NCI-H748 (cell line): Measurements from ENCODE around the gene AP1B1.

Experiments
- DNase-seq: peaks from one replicate; lab custom pipeline; 2025; ENCODE audit not compliant: unreplicated experiment; lab: John Stamatoyannopoulos, UW

Gene AP1B1

DNA sequence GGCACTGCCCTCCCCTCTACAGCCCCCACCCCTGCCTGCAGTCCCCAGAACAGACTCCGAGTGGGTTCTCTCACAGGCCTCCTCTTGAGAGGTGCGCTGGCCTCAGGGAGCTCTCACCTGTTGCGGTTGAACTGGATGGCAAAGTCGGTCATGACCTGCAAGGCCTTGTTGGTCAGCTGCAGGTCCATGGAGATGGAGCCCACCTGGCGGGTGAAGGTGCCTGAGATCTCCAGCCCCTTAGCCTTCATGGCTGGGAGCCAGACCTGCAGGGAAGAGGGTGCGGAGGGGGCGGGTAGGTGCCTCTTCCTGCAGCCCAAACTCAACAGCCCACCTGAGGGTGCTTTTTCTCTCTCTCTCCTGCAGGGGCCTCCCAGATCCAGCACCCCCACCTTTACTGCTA lies 54.2 kb downstream of the AP1B1 start:
- no peak for DNase-seq

DNA sequence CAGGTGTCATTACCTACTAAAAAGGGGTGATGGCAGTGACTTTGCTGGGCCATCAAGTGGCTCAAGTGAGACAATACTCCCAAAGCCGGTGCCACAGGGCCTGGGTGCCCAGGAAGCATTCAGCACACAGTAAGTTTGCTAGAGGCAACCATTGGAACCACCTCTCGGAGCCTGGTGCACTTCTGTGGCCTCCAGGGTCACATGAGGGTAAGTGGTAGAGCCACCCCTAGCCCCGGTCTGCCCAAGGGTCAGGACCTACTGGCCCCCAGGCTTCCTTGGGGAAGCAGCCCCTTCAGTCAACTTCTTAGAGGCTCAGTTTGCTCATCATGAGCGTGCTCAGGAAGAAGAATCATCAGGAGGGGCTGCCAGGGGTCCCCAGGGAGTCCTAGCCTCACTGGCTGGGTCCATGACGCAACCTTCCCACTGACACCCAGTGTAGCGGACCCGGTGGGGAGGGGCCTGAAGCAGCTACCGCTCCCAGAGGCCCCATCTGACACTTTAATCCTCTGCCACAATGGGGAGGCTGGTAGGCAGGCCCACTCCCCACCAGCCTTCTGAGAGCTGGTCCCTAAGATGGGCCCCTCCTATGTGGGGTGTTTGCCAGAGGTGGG lies 55.4 kb downstream of the AP1B1 start:
- no peak for DNase-seq

DNA sequence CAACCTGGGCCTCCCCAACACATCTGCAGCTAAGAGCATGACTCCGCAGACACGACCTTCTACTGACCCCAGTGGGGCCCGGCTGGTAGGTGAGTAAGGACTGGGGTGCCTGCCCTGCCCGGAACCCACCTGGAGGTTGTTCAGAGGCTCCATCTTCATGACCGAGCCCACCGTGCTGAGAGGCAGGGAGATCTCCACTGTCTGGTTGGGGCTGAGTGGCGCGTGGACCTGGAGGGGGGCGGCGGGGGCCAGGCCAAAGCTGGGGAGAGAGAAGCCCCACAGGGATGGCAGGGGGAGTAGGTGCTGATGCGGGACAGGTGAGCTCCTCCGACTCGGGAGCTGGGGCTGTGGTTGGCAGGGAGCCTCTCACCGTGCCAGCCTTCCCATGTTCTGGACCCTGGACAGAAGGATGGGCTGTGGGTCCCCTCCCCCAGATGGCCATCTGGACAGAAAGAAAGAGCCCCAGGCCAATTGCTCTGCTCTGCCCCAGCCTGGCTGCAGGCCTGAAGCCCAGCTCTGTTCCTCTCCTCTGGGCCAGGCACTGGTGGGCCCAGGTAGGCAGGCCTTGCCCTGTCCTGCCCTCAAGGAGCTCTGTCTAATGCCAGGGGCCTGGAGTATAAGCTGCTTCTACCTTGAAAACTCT lies 56.6 kb downstream of the AP1B1 start:
- no peak for DNase-seq

DNA sequence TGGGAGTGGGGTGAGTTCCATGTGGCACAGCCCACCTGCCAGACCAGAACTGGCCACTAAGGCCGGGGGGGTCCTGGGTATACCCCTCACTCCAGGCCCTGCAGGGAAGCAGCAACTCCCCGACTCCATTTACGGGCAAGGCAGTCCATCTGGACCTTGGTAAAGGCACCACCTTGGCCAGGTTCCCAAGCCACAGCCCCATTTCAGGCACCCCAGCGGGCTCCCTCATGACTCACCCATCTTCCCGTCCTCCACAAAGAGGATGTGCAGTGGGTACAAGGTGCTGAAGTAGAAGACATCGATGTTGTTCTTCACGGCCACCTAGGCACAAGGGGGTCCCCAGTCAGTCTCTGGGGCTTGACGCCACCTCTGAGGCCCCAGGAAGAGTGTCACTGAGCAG lies 57.2 kb downstream of the AP1B1 start:
- no peak for DNase-seq

DNA sequence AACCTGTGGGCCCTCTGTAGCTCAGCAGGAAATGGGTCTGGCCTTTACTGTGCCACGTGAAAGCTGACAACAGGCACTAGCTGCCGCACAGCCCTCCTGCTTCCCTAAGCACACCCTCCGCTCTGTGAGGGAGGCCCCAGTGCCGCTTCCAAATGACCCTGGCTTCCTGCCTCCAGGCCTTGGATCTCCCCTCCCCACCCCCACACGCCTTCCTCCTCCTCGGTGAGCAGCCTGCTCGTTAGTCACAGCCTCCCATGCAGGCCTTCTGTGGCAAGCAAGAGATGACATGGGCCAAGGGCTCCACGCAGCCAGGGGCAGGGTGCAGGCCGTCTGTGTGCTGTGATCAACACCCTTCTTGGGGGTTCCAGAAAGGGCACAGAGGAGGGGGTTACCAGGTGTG lies 57.6 kb downstream of the AP1B1 start:
- no peak for DNase-seq

DNA sequence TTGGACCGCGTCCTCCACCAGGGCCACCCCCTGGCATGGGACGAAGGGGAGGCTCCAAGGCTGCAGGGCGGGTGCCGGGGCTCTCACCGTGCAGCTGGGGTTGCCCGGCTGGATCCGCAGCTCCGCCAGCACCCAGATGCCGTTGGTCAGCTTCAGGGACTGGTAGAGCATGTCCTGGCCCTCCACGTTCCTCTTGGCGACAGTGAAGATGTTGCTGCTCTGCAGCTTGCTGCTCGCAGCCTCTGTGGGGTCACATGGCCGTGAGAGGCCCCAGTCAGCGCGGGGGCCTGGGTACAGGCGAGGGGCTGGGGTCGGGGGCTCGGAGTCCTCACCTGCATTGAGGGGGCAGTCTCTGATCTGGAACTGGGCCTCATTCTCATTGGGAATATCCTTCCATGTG lies 58.1 kb downstream of the AP1B1 start:
- DNase-seq: no peak

DNA sequence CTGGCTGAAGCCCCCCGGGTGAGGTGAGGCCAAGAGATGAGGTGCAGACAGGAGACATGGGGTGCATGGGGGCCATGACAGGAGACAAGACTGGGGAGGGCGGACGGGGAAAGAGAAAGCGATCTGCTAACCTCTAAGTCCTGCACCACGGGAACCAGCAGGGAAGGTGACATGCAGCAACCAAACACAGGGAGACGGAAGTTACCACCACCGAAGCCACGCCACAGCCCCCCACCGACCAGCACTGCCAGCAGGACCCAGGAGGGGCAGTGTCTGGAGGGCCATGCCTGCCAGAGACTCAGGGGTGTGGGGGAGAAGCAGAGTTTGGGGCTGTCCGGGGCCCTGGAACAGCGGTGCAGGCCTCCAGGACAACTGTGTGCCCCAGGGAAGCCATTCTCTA lies 58.8 kb downstream of the AP1B1 start:
- DNase-seq: no peak

DNA sequence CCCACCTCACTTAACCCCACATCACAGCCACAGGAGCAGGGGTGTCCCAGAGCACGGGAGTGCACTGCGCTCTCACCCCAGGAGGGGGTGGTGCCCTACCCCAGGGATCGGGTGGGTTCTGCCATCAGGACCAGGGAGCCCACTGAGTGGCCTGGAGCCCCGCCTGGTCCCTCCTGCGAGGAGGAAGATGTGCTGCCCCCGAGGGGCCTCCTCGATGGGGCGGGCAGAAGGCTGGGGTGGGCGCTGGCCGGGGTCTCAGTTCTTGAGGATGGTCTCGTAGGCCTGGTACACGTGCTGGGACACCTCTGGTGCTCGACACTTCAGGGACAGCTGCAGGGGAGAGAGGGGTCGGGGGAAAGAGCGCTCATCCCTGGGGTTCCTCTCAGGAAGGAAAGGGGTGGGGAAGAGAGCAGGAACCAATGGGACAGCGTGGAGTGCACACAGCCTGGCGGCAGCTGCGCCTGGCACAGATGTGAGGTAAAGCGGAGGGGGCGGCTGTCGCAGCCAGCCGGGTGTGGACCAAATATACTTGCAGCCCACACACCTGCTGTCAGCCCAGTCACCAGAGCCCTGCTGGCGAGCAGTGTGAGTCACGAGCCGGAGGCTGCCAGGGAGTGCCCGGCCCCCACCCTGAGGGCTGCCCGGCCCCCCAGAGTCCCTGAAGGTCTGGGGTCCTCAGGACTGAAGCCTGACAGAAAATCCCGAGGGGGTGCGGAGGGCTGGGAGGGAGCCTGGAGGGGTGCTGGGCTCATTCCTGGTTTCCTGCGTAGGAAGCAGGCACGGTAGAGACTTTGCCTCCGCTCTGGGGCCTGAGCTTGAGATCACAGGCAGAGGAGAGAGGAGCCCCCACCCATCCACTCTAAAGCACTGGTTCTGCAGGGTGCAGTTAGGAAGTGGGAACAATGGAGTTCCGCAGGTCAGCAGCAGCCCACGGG lies 59.5 kb downstream of the AP1B1 start:
- no peak for DNase-seq

DNA sequence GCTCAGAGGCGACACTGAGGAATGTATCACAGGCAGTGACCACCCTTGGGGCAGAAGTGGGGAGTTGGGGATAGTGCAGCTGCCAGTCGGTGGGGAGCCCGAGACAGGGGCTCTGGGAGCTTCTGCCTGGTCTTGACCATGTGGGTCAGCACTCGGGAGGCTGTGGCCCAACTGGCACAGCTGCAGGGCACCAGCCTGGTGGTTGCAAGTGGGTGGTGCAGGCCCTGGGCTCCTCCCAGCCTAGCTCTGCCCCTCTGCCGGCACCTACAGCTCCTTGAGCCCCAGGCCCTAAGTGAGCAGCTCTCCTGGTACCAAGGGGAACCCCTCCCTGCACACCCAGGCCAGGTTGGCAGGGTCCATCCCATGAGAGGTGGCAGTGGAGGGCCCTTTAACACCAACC lies 60.3 kb downstream of the AP1B1 start:
- no peak for DNase-seq

DNA sequence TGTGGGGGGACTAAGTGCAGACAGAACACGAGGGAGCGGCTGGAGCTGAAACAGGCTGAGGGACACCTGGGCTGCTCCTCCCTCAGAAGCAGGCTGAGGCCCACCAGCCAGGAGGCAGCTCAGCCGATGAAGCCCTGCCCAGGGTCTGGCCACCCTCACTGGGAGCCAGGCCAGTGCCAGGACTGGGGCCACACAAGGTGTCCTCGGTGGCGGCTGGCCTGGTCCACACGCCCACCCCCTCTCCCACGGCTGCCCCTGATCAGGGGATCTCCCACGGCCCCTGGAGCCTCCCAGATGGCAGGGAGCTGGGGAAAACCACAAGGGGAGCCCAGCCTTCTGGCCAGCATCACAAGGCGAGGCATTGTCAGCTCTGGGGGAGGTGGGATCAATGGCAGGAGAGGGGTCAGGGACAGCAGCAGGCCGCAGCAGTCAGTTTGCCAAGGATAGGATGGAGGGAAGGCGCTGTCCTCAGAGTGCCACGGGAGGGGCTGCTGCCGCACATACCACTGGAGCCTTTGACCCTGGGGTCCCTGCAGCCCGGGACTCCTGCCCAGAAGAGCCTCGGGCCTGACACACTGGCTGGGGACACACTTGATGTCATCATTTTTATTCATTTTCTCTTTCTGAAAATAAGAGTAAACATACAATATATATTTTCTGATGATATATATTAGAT lies 61.1 kb downstream of the AP1B1 start:
- DNase-seq: no peak

DNA sequence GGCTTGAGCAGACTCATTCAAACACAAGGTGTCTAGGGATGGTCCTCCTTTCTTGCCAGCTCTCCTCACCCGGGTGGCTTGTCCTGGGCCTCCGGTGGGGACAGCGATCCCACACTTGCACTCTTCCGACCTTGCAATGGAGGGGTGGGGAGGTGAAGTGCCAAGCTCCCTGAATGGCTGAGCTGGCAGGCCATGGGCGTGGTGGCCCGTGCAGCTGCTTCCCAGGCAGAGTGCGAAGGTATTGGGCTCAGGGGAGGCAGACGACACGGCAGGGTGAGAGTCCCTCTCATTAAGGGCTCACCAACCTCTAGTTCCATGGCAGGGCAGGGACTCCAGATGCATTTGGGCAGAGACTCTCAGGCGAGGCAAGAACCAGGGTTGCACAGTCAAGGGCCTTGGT lies 61.9 kb downstream of the AP1B1 start:
- no peak for DNase-seq

DNA sequence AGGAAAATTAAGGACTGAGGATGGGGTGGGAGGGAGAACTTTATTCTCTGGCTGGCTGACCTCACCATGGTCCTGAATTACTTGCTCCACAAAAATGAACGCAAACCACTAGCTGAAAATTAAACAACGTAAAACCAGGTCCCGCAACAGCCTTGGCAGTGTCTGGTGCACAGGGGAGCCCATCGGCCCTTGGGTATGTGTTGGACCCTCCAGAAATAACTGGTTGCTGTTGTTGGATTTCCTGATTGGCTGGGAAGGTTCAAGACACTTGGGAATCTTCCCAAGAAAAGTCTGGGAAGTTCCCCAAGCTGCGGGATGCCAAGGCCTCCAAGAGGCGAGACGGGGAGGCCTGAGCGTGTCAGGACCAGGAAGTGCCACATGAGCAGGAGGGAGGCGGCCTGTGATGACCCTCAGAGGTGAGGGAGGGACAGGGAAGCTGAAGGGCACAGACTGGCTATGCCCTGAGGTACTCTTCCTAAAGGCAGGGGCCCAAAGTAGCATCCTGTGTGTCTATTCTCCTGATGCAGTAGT lies 62.5 kb downstream of the AP1B1 start:
- no peak for DNase-seq

DNA sequence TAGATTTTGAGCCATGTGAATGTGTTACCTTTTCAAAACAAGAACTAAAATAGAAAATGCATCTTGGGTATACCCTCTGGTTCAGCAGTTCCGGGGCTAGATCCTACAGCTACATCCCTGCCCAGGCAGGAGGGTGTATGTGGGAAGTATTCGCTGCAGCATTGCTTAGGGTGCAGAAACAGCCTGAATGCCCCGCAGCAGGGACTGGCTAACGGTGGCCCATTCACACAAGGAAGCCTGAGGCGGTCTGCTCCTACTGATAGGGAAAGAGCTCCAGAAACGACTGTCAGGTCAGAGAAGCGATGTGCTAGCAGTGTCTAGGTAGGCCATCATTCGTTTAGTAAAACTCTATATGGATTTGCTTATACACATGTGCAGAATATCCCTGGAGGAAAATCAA lies 63.0 kb downstream of the AP1B1 start:
- DNase-seq: no peak

DNA sequence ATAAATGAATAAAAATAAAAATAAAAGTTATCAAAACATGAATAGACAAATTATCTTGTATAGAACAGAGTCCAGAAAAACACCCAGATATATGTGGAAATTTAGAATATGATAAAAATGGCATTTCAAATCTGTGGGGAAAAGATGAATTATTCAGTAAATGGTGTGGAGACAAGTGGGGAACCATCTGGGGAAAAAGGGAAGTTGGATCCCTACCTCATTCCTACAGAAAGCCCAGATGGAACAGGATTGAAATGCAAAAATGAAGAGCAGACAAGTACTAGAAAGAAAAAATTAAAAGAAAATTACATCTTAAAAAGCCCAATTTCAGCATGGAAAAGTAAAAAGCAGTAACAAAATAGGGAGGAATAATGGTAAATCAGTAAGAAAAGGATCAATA lies 64.7 kb downstream of the AP1B1 start:
- DNase-seq: no peak

DNA sequence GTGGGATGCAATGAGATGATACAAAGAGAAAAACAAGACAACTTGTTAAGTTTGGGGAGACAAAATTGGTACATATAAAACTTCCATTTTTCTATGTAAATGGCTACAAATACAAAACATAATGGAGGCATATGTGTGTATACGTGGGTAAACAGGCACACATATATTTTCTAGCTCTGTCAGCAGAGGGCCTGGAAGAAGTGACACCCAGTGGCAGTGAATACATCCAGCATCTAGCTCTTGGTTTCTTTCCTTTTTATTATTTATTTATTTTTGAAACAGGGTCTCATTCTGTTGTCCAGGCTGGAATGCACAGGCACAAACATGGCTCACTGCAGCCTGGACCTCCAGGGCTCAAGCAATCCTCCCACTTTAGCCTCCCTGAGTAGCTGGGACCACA lies 67.8 kb downstream of the AP1B1 start:
- DNase-seq: no peak

DNA sequence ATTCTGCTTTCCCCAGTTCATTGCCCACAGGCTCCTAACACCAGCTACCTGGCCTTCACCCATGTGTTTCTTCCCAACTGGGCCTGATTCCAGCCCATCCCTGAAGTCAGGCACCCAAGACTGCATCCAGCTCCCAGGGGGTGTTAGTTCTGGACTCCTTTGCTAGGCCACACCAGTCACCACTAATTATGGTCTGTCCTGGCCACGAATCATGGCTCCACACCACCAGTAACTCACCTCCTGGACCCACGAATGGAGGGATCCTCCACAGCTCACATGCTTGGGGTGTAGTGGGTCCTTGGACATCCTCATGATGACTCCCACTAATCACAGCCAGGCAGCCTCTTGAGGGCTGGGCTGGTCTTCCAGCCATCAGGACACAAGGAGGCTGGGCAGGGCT lies 69.3 kb downstream of the AP1B1 start:
- no peak for DNase-seq

DNA sequence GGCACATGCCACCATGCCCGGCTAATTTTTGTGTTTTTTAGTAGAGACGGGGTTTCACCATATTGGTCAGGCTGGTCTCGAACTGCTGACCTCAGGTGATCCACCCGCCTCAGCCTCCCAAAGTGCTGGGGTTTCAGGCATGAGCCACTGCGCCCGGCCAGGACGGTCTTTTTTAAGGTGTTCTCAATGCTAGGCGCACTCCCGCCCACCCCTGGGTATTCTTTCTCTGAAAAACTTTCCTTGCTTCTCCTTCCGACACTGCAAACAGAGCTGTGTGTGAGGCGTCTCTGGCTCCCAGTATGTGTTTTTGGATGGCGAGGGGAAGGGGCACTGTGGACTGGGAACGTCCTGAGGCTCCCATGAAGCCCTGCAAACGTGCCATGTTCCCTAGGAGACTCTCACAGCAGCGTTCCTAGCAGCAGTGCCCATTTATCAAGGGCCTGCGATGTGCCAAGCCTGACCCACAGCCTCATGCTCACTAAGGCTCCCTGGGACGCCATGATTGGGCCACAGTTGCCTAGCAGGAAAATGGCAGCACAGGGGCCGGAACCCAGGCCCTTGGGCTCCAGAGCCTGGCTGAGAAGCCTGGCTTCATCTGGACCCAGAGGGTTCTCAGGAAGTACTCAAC lies 70.4 kb downstream of the AP1B1 start:
- no peak for DNase-seq

DNA sequence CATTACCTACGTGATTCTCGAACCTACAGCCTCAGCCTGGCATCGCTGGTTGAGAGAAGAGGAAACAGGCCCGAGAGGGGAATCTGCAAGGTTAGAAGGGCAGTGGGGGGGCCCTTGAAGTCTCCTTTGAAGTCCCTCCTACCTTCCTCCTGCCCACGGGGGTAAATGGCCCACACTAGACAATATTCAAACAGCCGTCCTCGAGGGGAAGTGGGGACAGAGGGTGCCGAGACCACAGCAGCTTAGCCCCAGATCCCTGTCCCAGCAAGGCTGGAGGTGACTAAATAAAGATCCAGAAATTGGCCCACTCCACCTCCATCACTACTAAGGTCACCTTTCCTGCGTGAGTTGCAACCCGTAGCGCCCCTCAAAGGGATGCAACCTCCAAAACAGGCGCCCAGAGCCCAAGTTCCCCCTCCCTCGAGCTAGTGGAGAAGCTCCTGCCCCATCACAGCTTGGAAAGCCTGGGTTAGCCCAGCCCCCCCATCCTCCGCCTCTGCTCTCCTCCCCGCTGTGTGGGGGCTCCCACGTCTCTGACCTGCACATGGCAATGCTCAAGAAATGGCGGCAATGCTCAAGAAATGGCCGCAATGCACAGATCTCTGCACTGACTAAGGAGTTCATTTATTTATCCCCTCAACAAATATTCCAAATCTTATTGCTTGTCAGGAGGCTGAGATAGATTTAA lies 72.1 kb downstream of the AP1B1 start:
- DNase-seq: no peak

DNA sequence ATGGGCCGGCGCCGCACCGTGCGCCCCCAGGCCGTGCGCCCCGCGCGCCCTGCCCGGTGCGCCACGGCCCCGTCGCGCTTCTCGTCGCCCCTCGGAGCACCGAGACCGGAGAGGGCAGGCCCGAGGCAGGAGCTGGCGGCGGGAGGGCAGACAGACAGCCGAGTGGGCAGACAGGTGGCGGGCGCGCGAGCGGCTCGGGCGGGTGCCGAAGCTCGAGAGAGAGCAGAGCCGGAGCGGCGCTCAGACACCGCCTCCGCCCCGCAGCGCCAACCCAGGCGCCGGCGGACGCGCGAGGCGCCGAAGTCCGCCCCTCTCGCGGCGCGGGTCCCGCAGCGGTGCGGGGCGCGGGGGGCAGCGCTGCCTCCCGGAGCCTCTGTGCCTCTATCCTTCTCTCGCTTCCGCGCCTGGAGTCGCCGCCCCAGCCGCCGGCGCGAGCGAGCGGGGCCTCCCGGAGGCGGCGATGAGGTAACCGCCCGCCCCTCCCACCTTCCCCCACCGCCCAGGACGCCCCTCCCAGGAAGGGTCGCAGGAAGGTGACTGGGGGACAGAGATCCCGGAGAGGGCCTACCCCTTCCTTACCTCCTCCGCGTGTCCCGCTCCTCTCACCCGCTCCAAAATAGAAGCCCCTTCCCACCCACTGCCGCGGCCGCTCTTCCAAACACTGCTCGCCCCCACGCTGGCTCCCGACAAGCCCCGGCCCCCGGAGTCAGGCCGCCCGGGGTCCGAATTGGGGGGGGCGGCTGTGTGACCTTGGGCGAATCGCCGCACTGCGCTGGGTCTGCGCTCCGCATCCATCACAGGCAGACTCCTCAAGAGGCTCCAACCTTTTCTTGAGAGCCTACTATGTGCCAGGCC lies 72.9 kb downstream of the AP1B1 start, which contains the start of gene RASL10A:
RASL10A (minus strand) TSS at position 412 of the 855 bp plus-strand sequence. CDS start 451 bp downstream, outside the sequence.
- DNase-seq: peak; percentile 41
